Transverse colon (tissue), 4 donors: ENCODE results near the gene DLL4. TPM values are rescaled to one million over a fixed set of nuclear protein-coding genes. Genes with fewer than 3 reads are reported as not detected.
A peak's percentile ranks its signal among the peaks of the same experiment; 100 is the strongest.

Experiments used
- DNase-seq: peaks from one replicate; pipeline ENCODE4 v3.0.0-alpha.2; 2019
- H3K27ac ChIP-seq, 4 donors: fragments of 200-600 bp; sonication (generic); 2 replicates each; pipeline ENCODE4 v1.5.1; 2016 to 2018; ENCODE audit warnings: inconsistent platforms in 4 of 4
- H3K27me3 ChIP-seq: fragments of 200-600 bp; sonication (generic); 2 replicates; pipeline ENCODE4 v1.5.1; 2017; ENCODE audit warnings: inconsistent platforms
- H3K36me3 ChIP-seq, 4 donors: fragments of 200-600 bp; sonication (generic); 2 replicates each; pipeline ENCODE4 v1.5.1; 2017 to 2019; ENCODE audit warnings: inconsistent platforms in 4 of 4
- H3K4me1 ChIP-seq, 4 donors: fragments of 200-600 bp; sonication (generic); 2 replicates each; pipeline ENCODE4 v1.5.1; 2017 to 2020; ENCODE audit warnings: inconsistent platforms in 4 of 4
- H3K4me3 ChIP-seq, 4 donors: fragments of 200-600 bp; sonication (generic); 1 replicate in 1 of 4; 2 replicates in 3 of 4; pipeline versions ENCODE4 v1.5.1 to v1.6.1; 2017 to 2019; ENCODE audit warnings: inconsistent platforms in 4 of 4
- H3K9me3 ChIP-seq, 2 donors: fragments of 200-600 bp; sonication (generic); 2 replicates each; pipeline ENCODE4 v1.5.1; 2017 to 2019; ENCODE audit warnings: inconsistent platforms in 2 of 2
- EP300 ChIP-seq: sonication (generic); formaldehyde crosslinking; IDR thresholded peaks from one replicate; pipeline ENCODE4 v1.6.1; 2017; ENCODE audit warnings: antibody characterized with exemption, low read depth
- POLR2A ChIP-seq: fragments of 450-650 bp; IDR thresholded peaks from one replicate; pipeline ENCODE4 v1.6.1; 2016; ENCODE audit warnings: antibody characterized with exemption, mild to moderate bottlenecking, moderate library complexity
- POLR2AphosphoS5 ChIP-seq, 3 donors: sonication (generic); formaldehyde crosslinking; IDR thresholded peaks; one replicate each; pipeline ENCODE4 v1.6.1; 2016; ENCODE audit warnings: antibody characterized with exemption in 3 of 3
- WGBS, 2 donors: methylation state at CpG; one replicate each; pipeline ENCODE4 v1.1.5; 2018; ENCODE audit warnings: low coverage in 1 of 2; 5-methylcytosine and 5-hydroxymethylcytosine counted together
- in situ Hi-C, 4 donors: fragments of 200-750 bp; cut with MboI; loops; one replicate each; pipeline versions ENCODE4 v1.15.0 to v1.15.1; 2017; ENCODE audit warnings: low sequenced_read_pairs in 3 of 4, low pct_ligation_motif_present in 1 of 4, low pct_unique_long_range_greater_than_20kb in 1 of 4
- intact Hi-C: fragments of 100-400 bp; cut with DNase I; formaldehyde crosslinking; loops from one replicate; pipeline ENCODE4 v1.15.1; 2023; ENCODE audit warnings: low total_unique reads
- total RNA-seq, 4 donors: library from RNA; depleted of rRNA; stranded (reverse); fragments of >200 nt; gene quantifications; one replicate each; pipeline ENCODE4 v1.1.0, GENCODE V29; 2016
- TF ChIP-seq, protein P1 (sequence below), 5 experiments: fragments of 200-600 bp in 3 of 5; fragments of 450-650 bp in 2 of 5; sonication (generic) in 3 of 5; IDR thresholded peaks; 1 replicate in 2 of 5; 2 replicates in 3 of 5; pipeline ENCODE4 v1.5.1; 2016 to 2017; ENCODE audit warnings: antibody characterized with exemption in 5 of 5, inconsistent platforms in 3 of 5, mild to moderate bottlenecking in 2 of 5, moderate library complexity in 1 of 5

Gene DLL4
- total RNA-seq, 4 donors from 2014 or later = 1.5 to 14.2 (median 10.2) TPM

- TF ChIP-seq, protein P1, sequence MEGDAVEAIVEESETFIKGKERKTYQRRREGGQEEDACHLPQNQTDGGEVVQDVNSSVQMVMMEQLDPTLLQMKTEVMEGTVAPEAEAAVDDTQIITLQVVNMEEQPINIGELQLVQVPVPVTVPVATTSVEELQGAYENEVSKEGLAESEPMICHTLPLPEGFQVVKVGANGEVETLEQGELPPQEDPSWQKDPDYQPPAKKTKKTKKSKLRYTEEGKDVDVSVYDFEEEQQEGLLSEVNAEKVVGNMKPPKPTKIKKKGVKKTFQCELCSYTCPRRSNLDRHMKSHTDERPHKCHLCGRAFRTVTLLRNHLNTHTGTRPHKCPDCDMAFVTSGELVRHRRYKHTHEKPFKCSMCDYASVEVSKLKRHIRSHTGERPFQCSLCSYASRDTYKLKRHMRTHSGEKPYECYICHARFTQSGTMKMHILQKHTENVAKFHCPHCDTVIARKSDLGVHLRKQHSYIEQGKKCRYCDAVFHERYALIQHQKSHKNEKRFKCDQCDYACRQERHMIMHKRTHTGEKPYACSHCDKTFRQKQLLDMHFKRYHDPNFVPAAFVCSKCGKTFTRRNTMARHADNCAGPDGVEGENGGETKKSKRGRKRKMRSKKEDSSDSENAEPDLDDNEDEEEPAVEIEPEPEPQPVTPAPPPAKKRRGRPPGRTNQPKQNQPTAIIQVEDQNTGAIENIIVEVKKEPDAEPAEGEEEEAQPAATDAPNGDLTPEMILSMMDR (IDR thresholded peaks at IDR 0.05) = no peak
- Histone ChIP-seq H3K4me3 (no peak overlapping the region), H3K36me3 (no peaks in the 10 kb centered on the region), H3K9me3 (no peaks in the 10 kb centered on the region), H3K4me1 (peaks cover 0 to 26% (median 14%) of the 10 kb centered on the region in 4 donors), H3K27ac (peak overlapping the region; percentile 44 to 72 (median 70)), H3K27me3 (no peaks in the 10 kb centered on the region)
- intact Hi-C loops = no loop called here
- 67 to 77% methylated on average over 3 to 21 of the region's 21 CpGs for WGBS, 2 donors
- DNase-seq = no peak
- in situ Hi-C loops = no loop called here
Observed at GRCh38 chr15:40948706-40949473, 19.8 kb downstream of the DLL4 start.

GRCh38 chr15:40949756-40950207 lies 20.6 kb downstream of the DLL4 start:
- H3K27ac ChIP-seq = peak overlapping the region; percentile 44 to 72 (median 70)
- peak; percentile 55 for DNase-seq
- intact Hi-C loops = no loop called here
- in situ Hi-C loops = no loop called here
- TF ChIP-seq POLR2AphosphoS5 (IDR thresholded peaks at IDR 0.05) = peak in 1 of 3 donors; percentile 50
- TF ChIP-seq, protein P1 (IDR thresholded peaks at IDR 0.05) = no peak
- no peak overlapping the region for H3K4me3 ChIP-seq
- WGBS, 2 donors = 51% methylated on average over 6 to 7 of the region's 7 CpGs
- H3K27me3 ChIP-seq = no peaks in the 10 kb centered on the region
- H3K9me3 ChIP-seq = no peaks in the 10 kb centered on the region
- H3K36me3 ChIP-seq = no peaks in the 10 kb centered on the region
- H3K4me1 ChIP-seq = peaks cover 0 to 30% (median 15%) of the 10 kb centered on the region in 4 donors

GRCh38 chr15:40951764-40952163 lies 22.6 kb downstream of the DLL4 start:
- H3K4me1 ChIP-seq = peaks cover 2 to 30% (median 15%) of the 10 kb centered on the region in 4 donors
- DNase-seq = no peak
- in situ Hi-C loops = no loop called here
- H3K36me3 ChIP-seq = no peaks in the 10 kb centered on the region
- TF ChIP-seq POLR2AphosphoS5 (IDR thresholded peaks at IDR 0.05) (no peak), EP300 (no peak), POLR2A (no peak)
- TF ChIP-seq, protein P1 (IDR thresholded peaks at IDR 0.05) = no peak
- no peaks in the 10 kb centered on the region for H3K9me3 ChIP-seq
- 88 to 91% methylated on average over 4 of the region's 4 CpGs for WGBS, 2 donors
- peak overlapping the region in 1 of 4 donors; percentile 90 for H3K27ac ChIP-seq
- intact Hi-C loops = no loop called here
- no peaks in the 10 kb centered on the region for H3K27me3 ChIP-seq
- H3K4me3 ChIP-seq = no peak overlapping the region

GRCh38 chr15:40952301-40952900 lies 23.3 kb downstream of the DLL4 start:
- DNase-seq = no peak
- H3K9me3 ChIP-seq = no peaks in the 10 kb centered on the region
- H3K4me1 ChIP-seq = peaks cover 8 to 37% (median 15%) of the 10 kb centered on the region in 4 donors
- H3K4me3 ChIP-seq = peak overlapping the region in 3 of 4 donors; percentile 53 to 82 (median 56)
- H3K27me3 ChIP-seq = no peaks in the 10 kb centered on the region
- in situ Hi-C loops (no loop called here), intact Hi-C loops (no loop called here)
- no peaks in the 10 kb centered on the region for H3K36me3 ChIP-seq
- no peak for TF ChIP-seq POLR2A
- no peak for TF ChIP-seq POLR2AphosphoS5 (IDR thresholded peaks at IDR 0.05)
- TF ChIP-seq EP300 = no peak
- TF ChIP-seq, protein P1 (IDR thresholded peaks at IDR 0.05) = no peak
- 63% methylated on average over 20 of the region's 23 CpGs; no CpG with 5 or more reads in 1 of the 2 donors for WGBS, 2 donors
- peak overlapping the region; percentile 85 to 90 (median 86) for H3K27ac ChIP-seq
